ENCODE measurements around the gene CHMP2A.

CHMP2A gene

DNA sequence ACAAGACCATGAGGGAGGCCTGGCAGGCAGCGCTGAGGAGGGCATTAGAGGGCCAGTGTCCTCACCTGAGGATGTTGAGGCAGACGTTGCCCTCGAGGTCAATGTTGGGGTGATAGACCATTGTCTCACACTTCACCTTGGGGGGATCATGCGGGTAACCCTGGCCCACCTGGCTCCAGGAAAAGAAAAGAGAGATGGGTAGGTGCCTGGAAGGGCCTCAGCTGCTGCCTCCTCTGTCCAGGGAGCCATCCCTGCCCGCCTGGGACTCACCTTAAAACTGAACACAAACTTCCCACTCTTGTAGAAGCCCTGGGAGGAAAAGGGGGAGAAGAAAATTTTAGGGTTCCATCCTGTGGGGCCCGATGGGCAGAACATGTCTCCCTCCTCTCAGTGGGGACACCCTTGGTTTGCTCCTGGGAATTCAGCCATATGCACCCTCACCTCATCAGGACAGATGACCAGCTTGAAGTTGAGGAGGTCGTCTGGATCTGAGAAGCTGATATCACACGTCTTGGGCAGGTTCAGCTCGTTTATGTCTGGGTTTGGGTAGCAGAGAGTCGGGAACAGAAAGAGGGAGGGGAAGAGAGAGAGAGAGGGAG, 1.8 kb upstream of the CHMP2A start:
- in situ Hi-C loops (cut with HindIII; ENCODE audit: low sequenced_read_pairs) = no loop called here

DNA sequence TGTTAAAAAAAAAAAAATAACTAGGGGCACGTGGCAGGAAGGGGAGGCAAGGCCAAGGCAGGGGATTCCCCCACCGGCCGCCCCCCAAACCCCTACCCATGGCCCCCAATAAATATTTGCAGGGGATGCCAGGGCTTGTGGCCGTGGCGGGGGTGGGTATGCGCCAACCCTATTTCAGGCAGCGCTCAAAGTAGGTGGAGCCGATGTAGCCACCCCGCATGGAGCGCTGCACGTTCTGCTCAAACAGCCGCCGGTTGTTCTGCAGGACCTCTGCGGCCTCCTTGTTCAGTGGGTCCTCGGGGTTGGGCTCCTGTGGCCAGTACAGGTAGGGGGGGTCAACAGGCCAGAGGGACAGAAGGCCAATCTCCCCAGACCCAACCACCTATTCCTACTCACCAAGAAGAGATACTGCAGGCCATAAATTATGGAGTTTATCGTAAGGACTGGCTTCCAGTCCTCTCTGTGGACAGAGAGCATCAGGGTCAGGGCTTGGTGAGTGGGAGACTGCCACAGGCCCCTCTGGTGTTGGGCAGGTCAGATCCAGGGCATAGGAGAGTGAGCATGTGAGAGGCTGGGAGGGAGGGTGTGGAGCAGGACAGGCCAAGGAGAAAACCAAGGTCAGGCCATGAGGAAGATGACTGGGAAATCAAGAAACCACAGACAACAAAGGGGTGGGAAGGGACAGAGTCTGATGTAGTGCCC, 1.2 kb upstream of the CHMP2A start:
- in situ Hi-C loops (cut with HindIII; ENCODE audit: low sequenced_read_pairs) = no loop called here

DNA sequence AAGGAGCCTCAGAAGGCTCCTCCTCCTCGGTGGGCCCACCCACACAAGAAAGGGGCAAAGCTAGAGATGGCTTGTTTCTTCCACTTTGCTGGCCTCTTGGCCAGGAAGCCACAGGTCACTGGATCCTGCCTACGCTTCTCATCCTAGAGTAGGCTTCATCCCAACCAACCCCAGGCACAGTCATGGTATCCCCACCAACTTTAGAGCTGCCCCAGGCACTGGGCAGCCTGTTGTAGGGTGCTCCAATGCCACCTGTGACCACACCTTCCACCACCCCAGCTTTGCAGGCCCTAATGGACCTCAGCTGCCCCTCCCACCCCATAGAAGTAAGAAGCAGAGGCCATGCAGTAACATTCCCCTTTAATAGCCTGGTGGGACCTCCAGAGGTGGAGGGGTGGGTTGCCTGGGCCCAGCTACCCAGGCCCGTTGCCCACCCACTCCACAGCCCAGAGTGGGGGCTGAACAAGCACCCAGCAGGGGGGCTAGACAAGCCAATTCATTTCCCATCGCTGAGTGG, 522 bp upstream of the CHMP2A start:
- in situ Hi-C loops (cut with HindIII; ENCODE audit: low sequenced_read_pairs) = no loop called here

DNA sequence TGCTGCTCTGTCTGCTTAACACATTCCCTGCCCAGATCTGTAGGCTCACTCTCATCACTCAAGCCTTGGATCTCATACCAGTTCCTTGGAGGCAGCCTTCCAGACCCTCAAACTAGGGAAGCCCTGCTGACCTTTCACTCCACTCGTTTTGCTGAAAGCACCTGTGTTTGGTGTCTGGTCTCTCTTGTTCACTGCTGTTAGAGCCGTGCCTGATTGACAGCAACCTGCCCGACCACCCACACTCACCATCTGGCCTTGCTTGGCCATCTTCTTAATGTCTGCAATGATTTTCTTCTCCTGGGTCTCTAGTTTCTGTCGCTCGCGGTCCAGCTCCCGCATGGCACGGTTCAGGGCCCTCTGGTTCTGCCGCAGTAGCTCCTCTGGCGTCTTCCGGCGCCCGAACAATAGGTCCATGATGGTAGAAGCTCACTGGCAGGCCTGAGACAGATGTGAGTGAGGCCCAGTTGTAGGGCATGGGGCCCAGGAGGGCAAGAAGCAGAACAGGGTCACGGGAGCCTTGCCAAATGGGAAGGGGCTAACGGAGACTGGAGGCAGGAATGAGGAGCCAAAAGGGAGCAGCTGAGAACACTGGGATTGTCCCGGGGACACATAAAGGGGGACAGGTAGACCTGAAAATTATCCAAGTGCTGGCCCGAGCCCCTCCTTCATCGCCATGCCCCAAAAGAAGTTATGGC, 959 bp downstream of the CHMP2A start:
- in situ Hi-C loops (cut with HindIII; ENCODE audit: low sequenced_read_pairs) = no loop called here

DNA sequence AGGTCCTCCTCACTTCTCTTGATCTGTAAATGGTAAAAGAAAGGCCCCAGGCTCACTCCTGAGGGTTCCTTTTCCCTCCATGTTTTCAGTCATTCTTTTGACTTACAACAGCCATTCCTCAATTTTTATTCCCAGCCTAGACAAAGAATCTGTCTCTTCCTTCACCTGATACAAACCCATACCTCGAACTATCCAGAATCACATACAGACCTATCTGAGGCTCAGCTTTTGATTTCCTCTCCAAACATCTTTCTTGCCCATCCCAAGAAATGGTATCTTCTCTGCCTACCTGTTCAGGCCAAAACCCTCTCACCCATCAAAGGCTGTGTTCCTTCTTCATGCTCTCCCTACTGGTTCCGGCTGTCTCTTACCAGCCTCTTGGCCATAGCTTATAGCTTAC, 2.2 kb downstream of the CHMP2A start:
- in situ Hi-C loops (cut with HindIII; ENCODE audit: low sequenced_read_pairs) = no loop called here

DNA sequence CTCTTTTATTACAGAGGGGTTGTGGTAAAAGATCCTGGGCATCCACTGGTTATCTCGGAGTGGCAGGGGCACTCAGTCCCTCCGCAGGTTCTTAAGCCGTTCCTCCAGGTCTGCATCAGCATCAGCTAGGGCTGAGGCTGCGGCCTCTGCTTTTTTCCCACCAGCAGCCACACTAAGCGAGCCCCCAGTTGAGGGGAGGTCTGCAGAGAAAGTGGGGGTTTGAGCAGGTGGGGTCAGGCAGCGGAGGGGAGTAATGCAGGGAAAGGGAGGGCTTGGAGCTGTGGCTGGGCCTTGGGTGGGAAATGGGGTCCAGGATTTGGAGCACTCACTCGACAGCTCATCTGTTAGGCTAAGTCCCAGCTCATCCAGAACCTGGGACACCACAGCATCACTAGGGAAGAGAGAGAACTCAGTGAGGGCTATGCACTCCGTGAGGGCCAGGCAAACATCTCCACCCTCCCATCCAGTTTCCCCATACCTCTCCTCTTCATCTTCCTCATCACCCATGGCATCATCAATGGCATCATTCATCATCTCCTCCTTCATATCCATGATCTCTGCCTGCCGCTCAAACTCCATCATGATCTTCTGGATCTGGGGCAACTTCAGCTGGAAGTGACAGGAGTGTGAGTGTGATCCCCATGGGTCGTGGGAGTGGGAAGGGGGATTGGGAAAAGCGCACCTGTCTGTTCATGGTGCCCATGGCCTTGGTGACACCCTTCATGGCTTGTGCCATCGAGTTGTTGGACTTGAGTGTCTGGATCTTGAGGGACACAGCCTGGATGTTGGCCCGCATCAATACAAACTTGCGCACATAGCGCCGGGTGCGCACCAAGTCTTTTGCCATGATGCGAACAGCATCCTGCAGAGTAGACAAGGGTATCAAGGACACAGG, 3.1 kb downstream of the CHMP2A start:
- in situ Hi-C loops (cut with HindIII; ENCODE audit: low sequenced_read_pairs) = no loop called here

DNA sequence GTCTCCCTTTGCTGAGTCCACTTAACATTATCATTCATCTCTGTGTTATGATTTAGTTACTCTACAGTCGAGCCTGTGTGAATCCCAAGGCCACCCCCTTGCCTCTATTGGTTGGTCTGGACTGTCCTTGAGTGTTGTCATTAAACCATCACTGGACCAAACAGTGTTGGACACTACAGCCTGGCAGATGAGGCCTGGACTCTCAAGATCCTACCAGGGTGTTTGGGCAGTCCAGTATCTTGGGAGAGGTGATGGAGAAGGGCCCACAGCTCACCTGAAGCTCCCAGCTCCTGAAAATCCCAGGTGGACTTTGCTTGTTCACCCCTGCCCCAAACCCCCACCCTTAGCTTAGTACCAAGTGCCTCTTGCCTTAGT, 3.8 kb downstream of the CHMP2A start:
- in situ Hi-C loops (cut with HindIII; ENCODE audit: low sequenced_read_pairs) = no loop called here

DNA sequence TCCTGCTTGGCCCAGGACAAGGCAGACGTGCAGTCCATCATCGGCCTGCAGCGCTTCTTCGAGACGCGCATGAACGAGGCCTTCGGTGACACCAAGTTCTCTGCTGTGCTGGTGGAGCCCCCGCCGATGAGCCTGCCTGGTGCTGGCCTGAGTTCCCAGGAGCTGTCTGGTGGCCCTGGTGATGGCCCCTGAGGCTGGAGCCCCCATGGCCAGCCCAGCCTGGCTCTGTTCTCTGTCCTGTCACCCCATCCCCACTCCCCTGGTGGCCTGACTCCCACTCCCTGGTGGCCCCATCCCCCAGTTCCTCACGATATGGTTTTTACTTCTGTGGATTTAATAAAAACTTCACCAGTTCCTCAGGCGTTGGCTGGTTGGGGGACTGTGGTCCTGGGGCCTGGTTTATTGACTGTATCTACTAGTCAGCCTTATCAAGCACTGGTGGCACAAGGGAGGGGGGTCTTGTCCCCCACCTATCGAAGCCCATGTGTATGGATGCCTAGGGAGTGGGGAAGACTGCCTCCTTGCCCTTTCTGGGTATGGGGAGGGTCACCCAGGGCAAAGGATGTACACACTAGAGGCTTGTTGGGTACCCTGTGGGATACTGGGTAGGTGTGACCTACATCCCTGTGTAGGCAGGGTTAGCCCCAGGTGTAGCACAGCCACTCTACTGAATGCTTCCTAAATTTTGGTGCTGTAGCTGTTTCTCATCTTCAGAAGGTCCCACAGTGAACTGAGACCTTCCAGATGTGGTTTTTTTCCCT, 4.4 kb downstream of the CHMP2A start:
- in situ Hi-C loops (cut with HindIII; ENCODE audit: low sequenced_read_pairs) = no loop called here

DNA sequence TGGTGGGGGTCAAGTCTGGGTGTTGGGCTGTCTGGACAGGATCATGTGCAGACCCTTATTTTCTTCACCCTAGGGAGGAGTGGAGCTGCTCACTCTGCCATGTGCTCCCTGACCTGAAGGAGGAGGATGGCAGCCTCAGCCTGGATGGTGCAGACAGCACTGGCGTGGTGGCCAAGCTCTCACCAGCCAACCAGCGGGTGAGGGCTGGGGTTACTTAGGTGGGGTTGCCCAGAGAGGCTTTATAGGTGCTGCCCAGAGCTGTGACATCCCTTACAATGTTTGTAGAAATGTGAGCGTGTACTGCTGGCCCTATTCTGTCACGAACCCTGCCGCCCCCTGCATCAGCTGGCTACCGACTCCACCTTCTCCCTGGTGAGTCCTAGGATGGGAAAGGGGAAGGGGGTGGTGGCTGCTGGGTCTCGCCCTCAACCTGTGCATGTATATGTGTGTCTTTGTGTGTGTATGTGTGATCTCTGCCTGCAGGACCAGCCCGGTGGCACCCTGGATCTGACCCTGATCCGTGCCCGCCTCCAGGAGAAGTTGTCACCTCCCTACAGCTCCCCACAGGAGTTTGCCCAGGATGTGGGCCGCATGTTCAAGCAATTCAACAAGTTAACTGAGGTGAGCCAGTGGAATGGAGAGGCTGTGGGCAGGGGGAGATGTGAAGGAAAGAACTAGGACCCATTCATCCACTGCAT, 5.1 kb downstream of the CHMP2A start:
- in situ Hi-C loops (cut with HindIII; ENCODE audit: low sequenced_read_pairs) = no loop called here

DNA sequence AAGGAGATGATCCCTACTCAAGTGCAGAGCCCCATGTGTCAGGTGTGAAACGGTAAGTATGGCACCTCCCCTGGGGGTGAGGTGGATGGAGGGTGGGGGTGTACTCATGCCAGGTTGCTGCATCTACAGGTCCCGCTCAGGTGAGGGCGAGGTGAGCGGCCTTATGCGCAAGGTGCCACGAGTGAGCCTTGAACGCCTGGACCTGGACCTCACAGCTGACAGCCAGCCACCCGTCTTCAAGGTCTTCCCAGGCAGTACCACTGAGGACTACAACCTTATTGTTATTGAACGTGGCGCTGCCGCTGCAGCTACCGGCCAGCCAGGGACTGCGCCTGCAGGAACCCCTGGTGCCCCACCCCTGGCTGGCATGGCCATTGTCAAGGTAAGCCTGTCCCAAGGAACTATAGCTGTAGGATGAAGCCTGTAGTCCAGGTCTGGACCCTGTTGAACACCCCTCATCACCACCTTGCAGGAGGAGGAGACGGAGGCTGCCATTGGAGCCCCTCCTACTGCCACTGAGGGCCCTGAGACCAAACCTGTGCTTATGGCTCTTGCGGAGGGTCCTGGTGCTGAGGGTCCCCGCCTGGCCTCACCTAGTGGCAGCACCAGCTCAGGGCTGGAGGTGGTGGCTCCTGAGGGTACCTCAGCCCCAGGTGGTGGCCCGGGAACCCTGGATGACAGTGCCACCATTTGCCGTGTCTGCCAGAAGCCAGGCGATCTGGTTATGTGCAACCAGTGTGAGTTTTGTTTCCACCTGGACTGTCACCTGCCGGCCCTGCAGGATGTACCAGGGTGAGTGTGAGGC, 5.8 kb downstream of the CHMP2A start:
- in situ Hi-C loops (cut with HindIII; ENCODE audit: low sequenced_read_pairs) = no loop called here

DNA sequence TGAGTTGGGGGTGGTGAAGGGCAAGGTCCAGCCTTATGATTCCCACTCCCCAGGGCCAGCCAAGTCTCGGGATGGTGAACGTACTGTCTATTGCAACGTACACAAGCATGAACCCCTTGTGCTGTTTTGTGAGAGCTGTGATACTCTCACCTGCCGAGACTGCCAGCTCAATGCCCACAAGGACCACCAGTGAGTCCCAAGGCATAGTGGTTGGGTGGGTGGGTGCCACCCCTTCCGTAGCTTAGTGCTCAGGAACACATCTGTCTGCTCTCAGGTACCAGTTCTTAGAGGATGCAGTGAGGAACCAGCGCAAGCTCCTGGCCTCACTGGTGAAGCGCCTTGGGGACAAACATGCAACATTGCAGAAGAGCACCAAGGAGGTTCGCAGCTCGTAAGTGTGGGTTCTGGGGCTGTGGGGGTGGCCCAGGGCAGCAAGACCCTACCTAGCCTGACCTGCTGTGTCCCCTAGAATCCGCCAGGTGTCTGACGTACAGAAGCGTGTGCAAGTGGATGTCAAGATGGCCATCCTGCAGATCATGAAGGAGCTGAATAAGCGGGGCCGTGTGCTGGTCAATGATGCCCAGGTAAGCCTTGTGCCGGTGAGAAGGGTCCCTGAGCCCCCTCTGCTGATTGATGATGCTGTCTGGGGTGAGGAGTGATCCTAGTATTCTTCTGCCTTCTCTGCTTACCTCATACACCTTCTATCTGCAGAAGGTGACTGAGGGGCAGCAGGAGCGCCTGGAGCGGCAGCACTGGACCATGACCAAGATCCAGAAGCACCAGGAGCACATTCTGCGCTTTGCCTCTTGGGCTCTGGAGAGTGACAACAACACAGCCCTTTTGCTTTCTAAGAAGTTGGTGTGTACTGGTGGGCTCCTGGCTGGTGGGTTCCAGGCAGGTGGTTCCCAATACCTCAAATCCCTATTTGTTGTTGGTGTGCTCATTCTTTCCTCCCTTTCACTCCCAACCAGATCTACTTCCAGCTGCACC, 7.3 kb downstream of the CHMP2A start:
- in situ Hi-C loops (cut with HindIII; ENCODE audit: low sequenced_read_pairs) = no loop called here

DNA sequence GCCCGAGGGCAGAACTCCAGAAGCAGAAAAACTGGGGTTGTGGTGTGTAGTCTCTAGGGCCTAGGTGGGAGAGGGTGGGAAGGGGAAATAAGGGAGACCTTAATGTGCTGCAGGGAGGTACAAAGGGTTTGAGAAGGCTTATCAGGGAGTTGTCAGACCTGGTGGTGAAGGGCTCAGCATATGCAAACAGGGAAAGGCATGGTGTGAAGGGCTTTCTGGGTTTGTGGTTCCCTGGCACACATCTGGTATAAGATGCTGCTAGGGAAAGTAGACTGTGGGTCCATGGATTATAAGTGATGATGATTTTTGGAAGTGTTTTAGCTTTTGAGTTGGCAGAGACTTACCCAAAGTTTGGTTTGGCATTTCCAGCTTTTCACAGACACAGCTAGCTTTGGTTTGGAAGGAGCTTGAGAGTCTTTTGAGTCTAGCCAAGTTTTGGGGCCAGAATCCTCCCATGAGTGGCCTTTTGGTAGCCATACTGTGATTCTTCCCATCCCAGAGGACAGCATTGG, 8.8 kb downstream of the CHMP2A start:
- in situ Hi-C loops (cut with HindIII; ENCODE audit: low sequenced_read_pairs) = no loop called here

DNA sequence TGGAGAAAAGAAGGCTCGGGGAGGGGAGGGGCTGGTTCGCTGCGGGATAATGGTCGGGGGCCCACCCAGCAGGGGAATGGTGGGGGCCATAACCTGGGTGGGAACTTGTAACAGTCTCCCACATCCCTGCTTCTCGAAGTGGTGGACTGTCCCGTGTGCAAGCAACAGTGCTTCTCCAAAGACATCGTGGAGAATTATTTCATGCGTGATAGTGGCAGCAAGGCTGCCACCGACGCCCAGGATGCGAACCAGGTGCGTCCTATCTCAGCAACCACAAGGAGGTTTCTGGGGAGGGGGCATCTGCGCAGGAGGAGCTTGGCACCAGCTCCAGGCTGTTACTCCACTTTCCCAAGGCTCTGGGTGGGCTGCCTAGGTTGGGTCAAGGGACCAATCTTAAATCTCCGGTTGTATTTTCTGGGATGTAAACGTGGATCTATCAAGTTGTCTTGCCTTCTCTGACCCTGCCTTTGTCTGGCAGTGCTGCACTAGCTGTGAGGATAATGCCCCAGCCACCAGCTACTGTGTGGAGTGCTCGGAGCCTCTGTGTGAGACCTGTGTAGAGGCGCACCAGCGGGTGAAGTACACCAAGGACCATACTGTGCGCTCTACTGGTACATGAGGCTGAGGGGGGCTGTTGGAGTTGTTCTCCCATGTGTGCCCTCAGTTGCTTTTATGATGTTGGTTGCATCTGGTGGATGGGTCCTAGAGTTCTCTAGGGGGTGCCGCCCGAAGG, 9.5 kb downstream of the CHMP2A start:
- in situ Hi-C loops (cut with HindIII; ENCODE audit: low sequenced_read_pairs) = no loop called here

DNA sequence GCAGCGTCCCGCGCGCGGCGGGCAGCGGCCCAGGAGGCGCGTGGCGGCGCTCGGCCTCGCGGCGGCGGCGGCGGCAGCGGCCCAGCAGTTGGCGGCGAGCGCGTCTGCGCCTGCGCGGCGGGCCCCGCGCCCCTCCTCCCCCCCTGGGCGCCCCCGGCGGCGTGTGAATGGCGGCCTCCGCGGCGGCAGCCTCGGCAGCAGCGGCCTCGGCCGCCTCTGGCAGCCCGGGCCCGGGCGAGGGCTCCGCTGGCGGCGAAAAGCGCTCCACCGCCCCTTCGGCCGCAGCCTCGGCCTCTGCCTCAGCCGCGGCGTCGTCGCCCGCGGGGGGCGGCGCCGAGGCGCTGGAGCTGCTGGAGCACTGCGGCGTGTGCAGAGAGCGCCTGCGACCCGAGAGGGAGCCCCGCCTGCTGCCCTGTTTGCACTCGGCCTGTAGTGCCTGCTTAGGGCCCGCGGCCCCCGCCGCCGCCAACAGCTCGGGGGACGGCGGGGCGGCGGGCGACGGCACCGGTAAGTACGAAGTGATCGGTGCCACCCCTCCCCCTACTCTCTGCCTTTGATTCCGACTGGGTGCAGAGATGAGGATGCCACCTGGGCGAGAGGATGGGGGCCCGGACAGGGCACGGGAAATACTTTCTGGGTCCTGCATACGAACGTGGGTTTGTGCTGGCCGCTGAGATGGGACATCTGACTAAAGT, 10.2 kb downstream of the CHMP2A start:
- in situ Hi-C loops (cut with HindIII; ENCODE audit: low sequenced_read_pairs) = no loop called here

DNA sequence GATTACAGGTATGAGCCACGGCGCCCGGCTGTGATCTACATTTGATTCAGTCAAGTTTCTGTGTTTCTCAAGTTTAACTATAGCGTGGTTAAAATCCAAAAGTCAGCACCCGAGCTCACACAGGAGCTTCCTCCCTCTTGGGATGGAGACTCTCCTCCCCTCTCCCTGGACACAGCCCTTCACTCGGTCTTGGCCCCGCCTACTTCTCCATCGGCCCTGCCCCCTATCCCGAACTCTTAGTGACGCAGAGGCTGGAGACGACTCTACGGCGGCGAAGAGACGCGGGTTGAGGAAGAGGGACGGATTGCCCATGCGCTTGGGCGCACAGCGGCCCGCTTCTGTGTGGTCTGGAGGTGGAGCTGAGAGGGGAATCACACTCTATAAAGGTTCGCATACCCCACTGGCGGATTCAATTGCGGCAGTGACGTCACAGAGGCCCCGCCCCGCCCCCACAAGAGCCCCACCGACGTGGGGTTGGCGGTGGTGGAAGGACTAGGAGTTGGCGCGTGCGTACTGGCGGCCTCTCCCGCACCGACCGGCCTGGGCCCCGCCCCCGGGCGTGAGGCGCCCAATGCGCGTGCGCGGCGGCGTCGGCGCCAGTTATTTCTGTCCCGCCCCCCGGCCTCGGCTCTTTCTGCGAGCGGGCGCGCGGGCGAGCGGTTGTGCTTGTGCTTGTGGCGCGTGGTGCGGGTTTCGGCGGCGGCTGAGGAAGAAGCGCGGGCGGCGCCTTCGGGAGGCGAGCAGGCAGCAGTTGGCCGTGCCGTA, 10.9 kb downstream of the CHMP2A start, which contains the start of gene TRIM28:
TSS of gene TRIM28 (plus strand) at position 239 of the 765 bp plus-strand sequence. CDS start 694 bp downstream, outside the sequence.
- in situ Hi-C loops (cut with HindIII; ENCODE audit: low sequenced_read_pairs) = no loop called here

All from endothelial cell of hepatic sinusoid (primary cell).